Measurements from ENCODE around the gene PREX1. TPM values are rescaled to one million over a fixed set of nuclear protein-coding genes. Genes with fewer than 3 reads are reported as not detected.

PREX1 gene
- total RNA-seq, 1 donor from 2014 or later = 33.9 TPM

GRCh38 chr20:48717680-48718223 lies 110.0 kb downstream of the PREX1 start:
- ATAC-seq (no peak), DNase-seq (ENCODE audit: low spot score) (no peak)
- intact Hi-C loops (cut with DNase I) = no loop called here

GRCh38 chr20:48717095-48717672 lies 110.6 kb downstream of the PREX1 start:
- no peak for ATAC-seq
- no peak for DNase-seq (ENCODE audit: low spot score)
- intact Hi-C loops (cut with DNase I) = no loop called here

GRCh38 chr20:48716541-48716940 lies 111.3 kb downstream of the PREX1 start:
- no peak for DNase-seq (ENCODE audit: low spot score)
- intact Hi-C loops (cut with DNase I) = no loop called here
- no peak for ATAC-seq

- DNase-seq (ENCODE audit: low spot score) = no peak
- ATAC-seq = no peak
- intact Hi-C loops (cut with DNase I) = no loop called here
Observed at GRCh38 chr20:48716086-48716485, 111.7 kb downstream of the PREX1 start.

- DNase-seq (ENCODE audit: low spot score) = no peak
- intact Hi-C loops (cut with DNase I) = no loop called here
Observed at GRCh38 chr20:48714764-48715163, 113.0 kb downstream of the PREX1 start.

GRCh38 chr20:48711696-48712464 lies 115.9 kb downstream of the PREX1 start:
- ATAC-seq = no peak
- DNase-seq (ENCODE audit: low spot score) = no peak
- intact Hi-C loops (cut with DNase I) = no loop called here

More at GRCh38 chr20:48714764-48715163, 113.0 kb downstream of the PREX1 start:
- no peak for ATAC-seq

- no peak for ATAC-seq
- intact Hi-C loops (cut with DNase I) = no loop called here
- no peak for DNase-seq (ENCODE audit: low spot score)
Observed at GRCh38 chr20:48711044-48711428, 116.8 kb downstream of the PREX1 start.

GRCh38 chr20:48710341-48711043 lies 117.3 kb downstream of the PREX1 start:
- intact Hi-C loops (cut with DNase I) = no loop called here
- DNase-seq (ENCODE audit: low spot score) (no peak), ATAC-seq (no peak)

- DNase-seq (ENCODE audit: low spot score) (no peak), ATAC-seq (peak; percentile 41)
- intact Hi-C loops (cut with DNase I) = no loop called here
Observed at GRCh38 chr20:48709744-48710143, 118.1 kb downstream of the PREX1 start.

GRCh38 chr20:48709058-48709691 lies 118.6 kb downstream of the PREX1 start:
- DNase-seq (ENCODE audit: low spot score) (no peak), ATAC-seq (no peak)
- intact Hi-C loops (cut with DNase I) = no loop called here

GRCh38 chr20:48708630-48709029 lies 119.2 kb downstream of the PREX1 start:
- intact Hi-C loops (cut with DNase I) = no loop called here
- ATAC-seq (no peak), DNase-seq (ENCODE audit: low spot score) (peak; percentile 34)

GRCh38 chr20:48708116-48708515 lies 119.7 kb downstream of the PREX1 start:
- ATAC-seq (no peak), DNase-seq (ENCODE audit: low spot score) (no peak)
- intact Hi-C loops (cut with DNase I) = no loop called here

GRCh38 chr20:48706710-48707365 lies 121.0 kb downstream of the PREX1 start:
- DNase-seq (ENCODE audit: low spot score) = no peak
- peak; percentile 75 for ATAC-seq
- intact Hi-C loops (cut with DNase I) = no loop called here

GRCh38 chr20:48706116-48706656 lies 121.6 kb downstream of the PREX1 start:
- no peak for DNase-seq (ENCODE audit: low spot score)
- intact Hi-C loops (cut with DNase I) = no loop called here
- ATAC-seq = peak; percentile 75

- peak; percentile 69 for ATAC-seq
- intact Hi-C loops (cut with DNase I) = no loop called here
- DNase-seq (ENCODE audit: low spot score) = no peak
Observed at GRCh38 chr20:48705240-48706115, 122.3 kb downstream of the PREX1 start.

- no peak for ATAC-seq
- no peak for DNase-seq (ENCODE audit: low spot score)
- intact Hi-C loops (cut with DNase I) = no loop called here
Observed at GRCh38 chr20:48704761-48705160, 123.0 kb downstream of the PREX1 start.

GRCh38 chr20:48703511-48704219 lies 124.1 kb downstream of the PREX1 start:
- DNase-seq (ENCODE audit: low spot score) = no peak
- intact Hi-C loops (cut with DNase I) = no loop called here
- peak; percentile 9 for ATAC-seq
